ENCODE measurements around the gene SUMO4. TPM values are rescaled to one million over a fixed set of nuclear protein-coding genes. Genes with fewer than 3 reads are reported as not detected.

SUMO4 gene
- total RNA-seq: 0.19 and 0.29 TPM in 2 replicates

DNA sequence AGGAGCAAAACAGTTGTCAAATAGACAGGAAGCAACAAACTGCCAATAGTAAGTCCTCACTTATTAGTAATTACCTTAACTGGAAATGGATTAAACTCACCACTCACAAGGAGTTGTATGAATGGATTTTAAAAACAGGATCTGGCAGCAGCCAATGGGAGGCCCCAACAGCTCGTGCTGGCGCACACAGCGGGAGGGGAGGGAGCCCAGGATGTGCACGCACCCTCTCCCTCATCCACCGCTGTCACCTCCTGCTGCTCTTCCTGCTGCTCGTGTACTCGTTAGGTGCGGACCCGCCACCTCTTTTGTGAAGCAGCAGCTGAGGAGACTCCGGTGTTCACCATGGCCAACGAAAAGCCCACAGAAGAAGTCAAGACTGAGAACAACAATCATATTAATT is at the start of gene SUMO4:
Gene SUMO4 (plus strand): TSS at position 213 of the 400 bp plus-strand sequence. CDS start 130 bp downstream, at position 343.

Other genes with a start within 250 kb of the SUMO4 start
- 25.6 and 38.9 TPM in 2 replicates for gene TAB2, start 82.5 kb upstream of the SUMO4 start, total RNA-seq
- gene ZC3H12D, start 84.8 kb downstream of the SUMO4 start, total RNA-seq: 0.10 TPM in 1 of 2 replicates, not detected in the other
- gene PPIL4, start 145.8 kb downstream of the SUMO4 start, total RNA-seq: 23.9 and 31.2 TPM in 2 replicates
- 78.5 and 79.9 TPM in 2 replicates for gene GINM1, start 166.1 kb downstream of the SUMO4 start, total RNA-seq
- gene KATNA1, start 248.5 kb downstream of the SUMO4 start, total RNA-seq: 10.7 and 27.5 TPM in 2 replicates